Hepatocyte (in vitro differentiated cells): ENCODE measurements around the gene TRPM2. TPM values are rescaled to one million over a fixed set of nuclear protein-coding genes. Genes with fewer than 3 reads are reported as not detected.

Experiments
- DNase-seq: peaks from one replicate; pipeline ENCODE4 v3.0.0-alpha.2; 2016; ENCODE audit warnings: low spot score
- H2AFZ ChIP-seq: fragments of 200-600 bp; sonication (generic); 2 replicates; pipeline ENCODE4 v1.6.0; 2016; ENCODE audit warnings: antibody characterized with exemption, mild to moderate bottlenecking
- H3K27ac ChIP-seq: fragments of 200-600 bp; sonication (generic); 2 replicates; pipeline ENCODE4 v1.5.1; 2016; ENCODE audit warnings: mild to moderate bottlenecking
- H3K27me3 ChIP-seq: fragments of 200-600 bp; sonication (generic); 2 replicates; pipeline ENCODE4 v1.6.1; 2016
- H3K36me3 ChIP-seq: fragments of 200-600 bp; sonication (generic); replicated peaks from 2 replicates; pipeline ENCODE4 v1.5.1; 2016; ENCODE audit warnings: low read depth; ENCODE audit not compliant: insufficient read depth
- H3K4me1 ChIP-seq: fragments of 200-600 bp; sonication (generic); 2 replicates; pipeline ENCODE4 v1.5.1; 2016; ENCODE audit warnings: mild to moderate bottlenecking, moderate library complexity; ENCODE audit not compliant: insufficient read depth
- H3K4me2 ChIP-seq: fragments of 200-600 bp; sonication (generic); 2 replicates; pipeline ENCODE4 v1.6.0; 2016
- H3K4me3 ChIP-seq: fragments of 200-600 bp; sonication (generic); 2 replicates; pipeline ENCODE4 v1.5.1; 2016; ENCODE audit warnings: mild to moderate bottlenecking
- H3K79me2 ChIP-seq: fragments of 200-600 bp; sonication (generic); 2 replicates; pipeline ENCODE4 v1.6.0; 2017; ENCODE audit warnings: mild to moderate bottlenecking
- H3K9me2 ChIP-seq: fragments of 200-600 bp; sonication (generic); replicated peaks from 2 replicates; pipeline ENCODE4 v1.6.0; 2017; ENCODE audit warnings: mild to moderate bottlenecking; ENCODE audit not compliant: insufficient read depth
- H3K9me3 ChIP-seq: fragments of 200-600 bp; sonication (generic); 2 replicates; pipeline ENCODE4 v1.5.1; 2016; ENCODE audit warnings: low read depth, mild to moderate bottlenecking
- H4K20me1 ChIP-seq: fragments of 200-600 bp; sonication (generic); 2 replicates; pipeline ENCODE4 v1.6.0; 2016; ENCODE audit warnings: mild to moderate bottlenecking; ENCODE audit not compliant: insufficient read depth, poor library complexity, severe bottlenecking
- CTCF ChIP-seq: fragments of 200-600 bp; sonication (generic); IDR thresholded peaks from 2 replicates; pipeline ENCODE4 v1.5.1; 2016; ENCODE audit warnings: antibody characterized with exemption, mild to moderate bottlenecking; ENCODE audit not compliant: poor library complexity
- EZH2 ChIP-seq: fragments of 200-600 bp; sonication (generic); IDR thresholded peaks from 2 replicates; pipeline ENCODE4 v1.6.1; 2016; ENCODE audit warnings: antibody characterized with exemption, mild to moderate bottlenecking, borderline replicate concordance
- EZH2phosphoT487 ChIP-seq: fragments of 200-600 bp; sonication (generic); IDR thresholded peaks from one replicate; pipeline ENCODE4 v1.6.1; 2018; ENCODE audit warnings: antibody characterized with exemption, mild to moderate bottlenecking, low read depth, moderate library complexity; ENCODE audit not compliant: unreplicated experiment, severe bottlenecking
- WGBS: methylation state at CpG from one replicate; pipeline ENCODE4 v1.1.6; 2016; ENCODE audit warnings: low lambda C conversion rate; ENCODE audit errors: missing lambda C conversion rate; 5-methylcytosine and 5-hydroxymethylcytosine counted together
- polyA plus RNA-seq: library from polyadenylated mRNA; unstranded; fragments of >200 nt; fragmentation: Nextera tagmentation; extraction: Ambion mirVana; gene quantifications from 2 replicates; pipeline ENCODE4 v1.2.1, GENCODE V29; 2016
- total RNA-seq: library from RNA; depleted of rRNA; stranded (reverse); fragments of >200 nt; gene quantifications from 2 replicates; pipeline ENCODE4 v1.2.3, GENCODE V29; 2014

TRPM2 gene
- total and polyA plus RNA-seq, 2 experiments from 2014 or later, result 0.25 to 0.50 TPM

GRCh38 chr21:44314561-44314960 lies 38.9 kb upstream of the TRPM2 start:
- no peak overlapping the region for H2AFZ ChIP-seq
- no peaks in the 10 kb centered on the region for H4K20me1 ChIP-seq
- no peak overlapping the region for H3K27ac ChIP-seq
- H3K4me2 ChIP-seq, result no peak overlapping the region
- no peaks in the 10 kb centered on the region for H3K9me3 ChIP-seq
- no peak for TF ChIP-seq CTCF
- WGBS, result 85% methylated on average over 8 of the region's 11 CpGs
- H3K79me2 ChIP-seq, result no peaks in the 10 kb centered on the region
- H3K9me2 ChIP-seq, result no peaks in the 10 kb centered on the region
- no peaks in the 10 kb centered on the region for H3K27me3 ChIP-seq
- no peaks in the 10 kb centered on the region for H3K36me3 ChIP-seq
- DNase-seq, result no peak
- no peaks in the 10 kb centered on the region for H3K4me1 ChIP-seq
- H3K4me3 ChIP-seq, result no peak overlapping the region

- TF ChIP-seq EZH2phosphoT487 (no peak), EZH2 (no peak), CTCF (no peak)
- Histone ChIP-seq H2AFZ (no peak overlapping the region), H3K9me3 (no peaks in the 10 kb centered on the region), H3K4me2 (no peak overlapping the region), H4K20me1 (no peaks in the 10 kb centered on the region), H3K27ac (no peak overlapping the region), H3K36me3 (no peaks in the 10 kb centered on the region), H3K9me2 (no peaks in the 10 kb centered on the region), H3K79me2 (no peaks in the 10 kb centered on the region), H3K4me3 (no peak overlapping the region), H3K27me3 (no peaks in the 10 kb centered on the region), H3K4me1 (no peaks in the 10 kb centered on the region)
- WGBS, result 94% methylated on average over 16 of the region's 16 CpGs
- no peak for DNase-seq
Observed at GRCh38 chr21:44315691-44316203, 37.7 kb upstream of the TRPM2 start.

GRCh38 chr21:44316277-44316900 lies 37.0 kb upstream of the TRPM2 start:
- Histone ChIP-seq H3K36me3 (no peaks in the 10 kb centered on the region), H3K9me2 (no peaks in the 10 kb centered on the region), H4K20me1 (no peaks in the 10 kb centered on the region), H3K4me1 (no peaks in the 10 kb centered on the region), H3K9me3 (no peaks in the 10 kb centered on the region), H2AFZ (no peak overlapping the region), H3K79me2 (no peaks in the 10 kb centered on the region), H3K27ac (no peak overlapping the region), H3K27me3 (no peaks in the 10 kb centered on the region), H3K4me3 (no peak overlapping the region), H3K4me2 (no peak overlapping the region)
- WGBS, result 97% methylated on average over 25 of the region's 27 CpGs
- DNase-seq, result no peak
- TF ChIP-seq EZH2phosphoT487, result no peak
- no peak for TF ChIP-seq CTCF
- no peak for TF ChIP-seq EZH2
